Measurements from ENCODE around the gene KSR1.

KSR1 gene

GRCh38 chr17:27620721-27621120, 164.5 kb downstream of the KSR1 start:
- DNase-seq (ENCODE audit: low read depth), result no peak
- TF ChIP-seq CTCF (IDR thresholded peaks at IDR 0.05; ENCODE audit: control insufficient read depth, extremely low read depth, insufficient read depth), result no peak
- H3K4me3 ChIP-seq (ENCODE audit: low read depth, low read length), result no peak overlapping the region

- no peak for DNase-seq (ENCODE audit: low read depth)
- H3K4me3 ChIP-seq (ENCODE audit: low read depth, low read length), result no peak overlapping the region
- no peak for TF ChIP-seq CTCF (IDR thresholded peaks at IDR 0.05; ENCODE audit: control insufficient read depth, extremely low read depth, insufficient read depth)
Measured at GRCh38 chr17:27621536-27621935, 165.3 kb downstream of the KSR1 start.

GRCh38 chr17:27621942-27622559, 165.8 kb downstream of the KSR1 start:
- no peak for DNase-seq (ENCODE audit: low read depth)
- no peak for TF ChIP-seq CTCF (IDR thresholded peaks at IDR 0.05; ENCODE audit: control insufficient read depth, extremely low read depth, insufficient read depth)
- H3K4me3 ChIP-seq (ENCODE audit: low read depth, low read length), result no peak overlapping the region

- H3K4me3 ChIP-seq (ENCODE audit: low read depth, low read length), result no peak overlapping the region
- no peak for TF ChIP-seq CTCF (IDR thresholded peaks at IDR 0.05; ENCODE audit: control insufficient read depth, extremely low read depth, insufficient read depth)
- DNase-seq (ENCODE audit: low read depth), result no peak
Measured at GRCh38 chr17:27622986-27623385, 166.7 kb downstream of the KSR1 start.

GRCh38 chr17:27623614-27624013, 167.4 kb downstream of the KSR1 start:
- no peak for TF ChIP-seq CTCF (IDR thresholded peaks at IDR 0.05; ENCODE audit: control insufficient read depth, extremely low read depth, insufficient read depth)
- DNase-seq (ENCODE audit: low read depth), result no peak
- no peak overlapping the region for H3K4me3 ChIP-seq (ENCODE audit: low read depth, low read length)

- TF ChIP-seq CTCF (IDR thresholded peaks at IDR 0.05; ENCODE audit: control insufficient read depth, extremely low read depth, insufficient read depth), result no peak
- DNase-seq (ENCODE audit: low read depth), result no peak
Measured at GRCh38 chr17:27624539-27624938, 168.3 kb downstream of the KSR1 start.

GRCh38 chr17:27625856-27626255, 169.6 kb downstream of the KSR1 start:
- no peak overlapping the region for H3K4me3 ChIP-seq (ENCODE audit: low read depth, low read length)
- no peak for DNase-seq (ENCODE audit: low read depth)
- TF ChIP-seq CTCF (IDR thresholded peaks at IDR 0.05; ENCODE audit: control insufficient read depth, extremely low read depth, insufficient read depth), result no peak

More at GRCh38 chr17:27624539-27624938, 168.3 kb downstream of the KSR1 start:
- no peak overlapping the region for H3K4me3 ChIP-seq (ENCODE audit: low read depth, low read length)
